T-helper 1 cell treated with Interleukin-12 subunit alpha and Interleukin-12 subunit beta and Interleukin-4 antibody, amounts not matched to agents 30 μg/mL and 1 μg/mL, for 36 hours (primary cell): ENCODE results near the gene TMEM181.
"Not testable (repeated sequence)": the region's sequence is repeated elsewhere in the genome, so short reads cannot be mapped to it uniquely, and the experiment has no call there.

Experiments used
- H3K27ac Mint-ChIP-seq: one replicate; pipeline ENCODE4 v1.8.0; 2021; ENCODE audit warnings: mild to moderate bottlenecking, mixed read lengths
- H3K27me3 Mint-ChIP-seq: one replicate; pipeline ENCODE4 v1.8.0; 2021; ENCODE audit warnings: low read depth, mixed read lengths
- H3K36me3 Mint-ChIP-seq: one replicate; pipeline ENCODE4 v1.8.0; 2021; ENCODE audit warnings: low read depth, mixed read lengths
- H3K4me1 Mint-ChIP-seq: one replicate; pipeline ENCODE4 v1.8.0; 2021; ENCODE audit warnings: low read depth, mixed read lengths
- H3K4me3 Mint-ChIP-seq: one replicate; pipeline ENCODE4 v1.8.0; 2021; ENCODE audit warnings: mild to moderate bottlenecking, moderate library complexity, mixed read lengths
- H3K9me3 Mint-ChIP-seq: one replicate; pipeline ENCODE4 v1.8.0; 2021; ENCODE audit warnings: mixed read lengths

TMEM181 gene

GRCh38 chr6:158586652-158587051, 26.8 kb downstream of the TMEM181 start:
- H3K4me3 Mint-ChIP-seq = no peak overlapping the region
- H3K36me3 Mint-ChIP-seq = peaks cover 47% of the 10 kb centered on the region
- no peak overlapping the region for H3K27ac Mint-ChIP-seq
- no peaks in the 10 kb centered on the region for H3K9me3 Mint-ChIP-seq
- no peaks in the 10 kb centered on the region for H3K4me1 Mint-ChIP-seq
- H3K27me3 Mint-ChIP-seq = no peaks in the 10 kb centered on the region

GRCh38 chr6:158589366-158589765, 29.5 kb downstream of the TMEM181 start:
- H3K4me1 Mint-ChIP-seq = no peaks in the 10 kb centered on the region
- H3K27me3 Mint-ChIP-seq = no peaks in the 10 kb centered on the region
- H3K4me3 Mint-ChIP-seq = no peak overlapping the region
- H3K9me3 Mint-ChIP-seq = no peaks in the 10 kb centered on the region
- H3K27ac Mint-ChIP-seq = no peak overlapping the region
- H3K36me3 Mint-ChIP-seq = peaks cover 47% of the 10 kb centered on the region

GRCh38 chr6:158591134-158591809, 31.4 kb downstream of the TMEM181 start:
- no peaks in the 10 kb centered on the region for H3K27me3 Mint-ChIP-seq
- no peaks in the 10 kb centered on the region for H3K4me1 Mint-ChIP-seq
- no peak overlapping the region for H3K4me3 Mint-ChIP-seq
- no peaks in the 10 kb centered on the region for H3K9me3 Mint-ChIP-seq
- H3K36me3 Mint-ChIP-seq = peaks cover 47% of the 10 kb centered on the region
- no peak overlapping the region for H3K27ac Mint-ChIP-seq

- Mint-ChIP-seq H3K4me3 (no peak overlapping the region), H3K4me1 (no peaks in the 10 kb centered on the region), H3K9me3 (no peaks in the 10 kb centered on the region), H3K27ac (no peak overlapping the region), H3K36me3 (peaks cover 42% of the 10 kb centered on the region), H3K27me3 (no peaks in the 10 kb centered on the region)
Measured at GRCh38 chr6:158591810-158592209, 31.9 kb downstream of the TMEM181 start.

- Mint-ChIP-seq H3K27me3 (no peaks in the 10 kb centered on the region), H3K4me1 (no peaks in the 10 kb centered on the region), H3K36me3 (peaks cover 41% of the 10 kb centered on the region), H3K27ac (no peak overlapping the region), H3K9me3 (no peaks in the 10 kb centered on the region), H3K4me3 (no peak overlapping the region)
Measured at GRCh38 chr6:158593670-158594069, 33.8 kb downstream of the TMEM181 start.

GRCh38 chr6:158595223-158595622, 35.3 kb downstream of the TMEM181 start:
- Mint-ChIP-seq H3K27ac (no peak overlapping the region), H3K27me3 (no peaks in the 10 kb centered on the region), H3K36me3 (peaks cover 32% of the 10 kb centered on the region)

GRCh38 chr6:158596861-158597260, 37.0 kb downstream of the TMEM181 start:
- Mint-ChIP-seq H3K4me1 (no peaks in the 10 kb centered on the region), H3K4me3 (no peak overlapping the region), H3K27me3 (no peaks in the 10 kb centered on the region), H3K36me3 (peaks cover 27% of the 10 kb centered on the region), H3K9me3 (no peaks in the 10 kb centered on the region), H3K27ac (no peak overlapping the region)

More at GRCh38 chr6:158595223-158595622, 35.3 kb downstream of the TMEM181 start:
- H3K9me3 Mint-ChIP-seq = no peaks in the 10 kb centered on the region
- no peak overlapping the region for H3K4me3 Mint-ChIP-seq
- H3K4me1 Mint-ChIP-seq = no peaks in the 10 kb centered on the region

- H3K36me3 Mint-ChIP-seq = peaks cover 29% of the 10 kb centered on the region
- H3K27ac Mint-ChIP-seq = no peak overlapping the region
Measured at GRCh38 chr6:158597565-158597964, 37.7 kb downstream of the TMEM181 start.

GRCh38 chr6:158599635-158600034, 39.7 kb downstream of the TMEM181 start:
- no peaks in the 10 kb centered on the region for H3K4me1 Mint-ChIP-seq
- no peak overlapping the region for H3K27ac Mint-ChIP-seq
- H3K36me3 Mint-ChIP-seq = peaks cover 30% of the 10 kb centered on the region
- H3K4me3 Mint-ChIP-seq = no peak overlapping the region
- H3K27me3 Mint-ChIP-seq = no peaks in the 10 kb centered on the region
- no peaks in the 10 kb centered on the region for H3K9me3 Mint-ChIP-seq

More at GRCh38 chr6:158597565-158597964, 37.7 kb downstream of the TMEM181 start:
- Mint-ChIP-seq H3K9me3 (no peaks in the 10 kb centered on the region), H3K4me1 (no peaks in the 10 kb centered on the region), H3K4me3 (no peak overlapping the region), H3K27me3 (no peaks in the 10 kb centered on the region)

- Mint-ChIP-seq H3K9me3 (no peaks in the 10 kb centered on the region), H3K4me1 (peaks cover 3% of the 10 kb centered on the region), H3K36me3 (peaks cover 29% of the 10 kb centered on the region), H3K27ac (no peak overlapping the region), H3K27me3 (no peaks in the 10 kb centered on the region), H3K4me3 (no peak overlapping the region)
Measured at GRCh38 chr6:158603261-158604047, 43.6 kb downstream of the TMEM181 start.

- H3K27me3 Mint-ChIP-seq = no peaks in the 10 kb centered on the region
- no peak overlapping the region for H3K27ac Mint-ChIP-seq
- peaks cover 32% of the 10 kb centered on the region for H3K36me3 Mint-ChIP-seq
- no peaks in the 10 kb centered on the region for H3K9me3 Mint-ChIP-seq
- peaks cover 3% of the 10 kb centered on the region for H3K4me1 Mint-ChIP-seq
- H3K4me3 Mint-ChIP-seq = no peak overlapping the region
Measured at GRCh38 chr6:158604048-158604406, 44.1 kb downstream of the TMEM181 start.

DNA sequence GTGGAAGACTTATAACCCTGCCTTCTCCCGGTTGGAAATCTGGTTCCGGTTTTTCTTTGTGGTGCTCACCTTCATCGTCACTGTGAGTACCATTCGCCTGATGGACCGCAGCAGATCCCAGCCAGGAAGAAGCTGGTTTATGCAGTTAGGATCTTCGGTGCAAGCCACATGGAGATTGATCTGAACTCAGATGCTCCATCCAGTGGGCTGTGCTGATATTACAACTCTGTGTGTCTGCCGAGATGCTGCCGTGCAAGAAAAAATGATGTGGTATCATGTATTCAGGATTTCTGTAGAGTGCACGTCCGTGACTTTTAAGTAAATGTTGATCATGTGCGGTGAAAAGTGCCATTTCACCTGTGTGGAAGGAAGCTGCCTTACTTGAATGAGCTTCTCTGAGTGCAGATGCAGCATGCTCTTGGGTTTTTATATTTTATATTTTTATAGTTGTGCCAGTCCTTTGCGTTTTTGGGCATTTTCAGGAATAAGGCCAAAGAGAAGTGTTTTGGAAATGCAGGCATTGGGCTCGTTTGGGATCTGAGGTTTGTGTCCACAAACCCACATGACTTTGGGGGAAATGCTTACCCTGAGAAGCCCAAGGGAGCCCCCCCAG, 45.5 kb downstream of the TMEM181 start:
- H3K4me3 Mint-ChIP-seq = no peak overlapping the region
- H3K9me3 Mint-ChIP-seq = no peaks in the 10 kb centered on the region
- H3K27ac Mint-ChIP-seq = no peak overlapping the region
- H3K36me3 Mint-ChIP-seq = peaks cover 37% of the 10 kb centered on the region
- no peaks in the 10 kb centered on the region for H3K27me3 Mint-ChIP-seq
- H3K4me1 Mint-ChIP-seq = peaks cover 3% of the 10 kb centered on the region

DNA sequence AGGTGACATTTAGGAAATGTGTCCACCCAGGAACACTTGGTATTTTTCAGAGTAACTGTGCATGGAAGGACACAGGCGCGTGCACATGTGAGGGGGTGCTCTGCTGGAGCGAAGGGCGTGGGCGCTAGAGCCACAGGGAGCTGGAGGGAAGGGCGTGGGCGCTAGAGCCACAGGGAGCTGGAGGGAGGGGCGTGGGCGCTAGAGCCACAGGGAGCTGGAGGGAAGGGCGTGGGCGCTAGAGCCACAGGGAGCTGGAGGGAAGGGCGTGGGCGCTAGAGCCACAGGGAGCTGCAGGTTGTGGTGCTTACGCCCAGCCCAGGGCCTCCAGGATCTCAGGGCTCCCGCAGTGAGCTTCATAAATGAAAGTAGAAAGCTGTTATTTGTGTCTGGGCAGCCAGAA, 46.1 kb downstream of the TMEM181 start:
- H3K27me3 Mint-ChIP-seq, H3K9me3 Mint-ChIP-seq, H3K4me1 Mint-ChIP-seq, H3K4me3 Mint-ChIP-seq, H3K27ac Mint-ChIP-seq: not testable (repeated sequence)
- peaks cover 40% of the 10 kb centered on the region for H3K36me3 Mint-ChIP-seq

DNA sequence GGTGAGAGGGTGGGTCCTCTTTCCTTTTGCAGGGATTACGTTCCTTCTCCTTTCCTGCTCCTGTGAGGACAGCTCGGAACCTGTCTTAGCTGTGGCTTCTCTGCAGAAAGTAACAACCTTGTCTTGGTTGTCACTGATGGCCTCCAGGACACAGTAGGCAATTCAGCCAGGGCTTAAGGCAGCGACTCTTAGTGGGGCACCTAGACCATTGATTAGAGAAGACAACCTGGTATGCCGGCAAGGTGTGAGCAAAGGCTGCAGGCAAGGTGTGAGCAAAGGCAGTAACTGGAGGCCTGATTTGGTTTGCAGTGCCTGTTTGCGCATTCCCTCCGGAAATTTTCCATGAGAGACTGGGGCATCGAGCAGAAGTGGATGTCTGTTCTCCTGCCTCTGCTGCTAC, 47.0 kb downstream of the TMEM181 start:
- H3K36me3 Mint-ChIP-seq = peaks cover 45% of the 10 kb centered on the region
- H3K4me1 Mint-ChIP-seq = peaks cover 3% of the 10 kb centered on the region
- no peaks in the 10 kb centered on the region for H3K9me3 Mint-ChIP-seq
- no peak overlapping the region for H3K4me3 Mint-ChIP-seq
- no peaks in the 10 kb centered on the region for H3K27me3 Mint-ChIP-seq
- no peak overlapping the region for H3K27ac Mint-ChIP-seq
